ENCODE data around the gene JMY.

The JMY gene

GRCh38 chr5:79295029-79295428, 59.1 kb downstream of the JMY start:
- DNase-seq, result no peak

- no peak for DNase-seq
Measured at GRCh38 chr5:79297661-79298060, 61.7 kb downstream of the JMY start.

DNA sequence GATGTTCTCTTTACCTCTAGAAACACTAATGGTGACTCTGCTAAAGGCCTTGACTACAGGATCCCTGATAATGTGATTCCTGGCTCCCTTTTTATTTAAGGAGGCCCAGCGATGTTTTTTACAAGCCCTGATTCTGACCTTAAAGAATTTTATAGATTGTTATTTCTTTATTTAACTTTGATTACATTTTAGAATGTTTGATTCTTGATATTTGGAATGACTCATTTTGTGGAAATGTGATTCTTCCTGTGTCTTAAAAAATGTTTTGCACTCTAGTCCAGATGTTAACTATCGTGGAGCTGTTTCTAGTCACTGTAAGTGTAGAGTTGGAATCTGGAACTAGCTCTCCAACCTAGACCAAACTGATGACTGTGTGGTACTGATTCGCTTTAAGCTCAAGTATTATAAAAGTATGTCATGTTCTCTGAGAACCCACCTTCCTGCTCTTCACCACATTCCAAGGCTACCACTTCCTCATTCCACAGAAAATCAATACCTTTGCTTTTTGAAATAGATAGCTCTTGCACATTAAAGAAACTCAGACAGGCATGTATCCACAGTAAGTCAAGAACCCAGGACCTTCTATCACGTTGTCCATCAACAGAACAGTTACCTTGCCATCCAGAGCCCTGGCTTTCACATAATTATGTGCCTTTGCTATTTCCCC, 65.2 kb downstream of the JMY start:
- no peak for DNase-seq

GRCh38 chr5:79302454-79302853, 66.5 kb downstream of the JMY start:
- DNase-seq, result no peak

DNA sequence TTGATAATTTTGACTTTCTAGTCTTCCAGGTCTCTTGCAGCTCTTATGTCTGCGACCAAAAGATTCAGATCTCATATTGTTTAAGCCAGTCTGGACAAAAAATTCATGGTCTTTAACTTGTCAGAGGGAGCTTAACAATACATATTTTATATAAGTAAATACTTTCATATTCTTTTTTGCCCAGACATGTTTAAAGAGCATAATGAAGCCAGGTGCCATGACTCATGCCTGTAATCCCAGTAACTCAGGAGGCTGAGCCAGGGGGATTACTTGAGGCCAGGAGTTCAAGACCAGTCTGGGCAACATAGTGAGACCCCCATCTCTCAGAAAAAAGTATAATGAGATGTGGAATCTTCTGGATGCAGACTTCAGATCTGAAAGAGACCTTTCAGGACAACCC, 69.8 kb downstream of the JMY start:
- DNase-seq, result no peak

DNA sequence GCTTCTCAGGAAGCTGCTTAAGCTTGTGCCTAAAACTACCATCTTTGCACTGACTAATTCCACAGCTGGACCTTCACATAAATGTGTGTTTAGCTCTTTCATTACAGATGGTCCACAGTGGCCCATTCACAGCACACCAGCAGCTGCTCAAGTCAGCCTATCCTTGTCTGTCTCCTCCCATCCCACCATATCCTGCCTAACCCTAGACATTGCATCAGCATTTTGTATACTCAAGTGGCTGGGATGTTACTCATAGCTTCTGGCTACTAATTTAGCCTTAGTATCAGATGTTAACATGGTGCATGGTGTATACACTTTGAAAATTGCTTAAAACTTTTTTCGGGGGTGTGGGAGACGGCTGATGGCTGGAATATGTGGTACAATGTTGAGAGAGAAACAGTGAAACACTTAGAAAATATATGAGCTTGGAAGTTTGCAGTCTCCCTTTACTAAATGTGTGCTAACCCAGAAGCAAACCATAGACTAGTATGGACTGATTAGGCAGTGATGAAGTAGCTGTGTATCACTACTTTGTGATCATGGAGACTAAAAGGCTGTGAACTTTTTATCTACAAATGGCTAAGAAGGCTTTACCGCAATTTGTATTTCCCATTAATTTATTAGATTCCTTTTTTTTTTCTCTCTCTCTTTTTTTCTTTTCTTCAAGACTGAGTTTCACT, 83.1 kb downstream of the JMY start:
- no peak for DNase-seq

DNA sequence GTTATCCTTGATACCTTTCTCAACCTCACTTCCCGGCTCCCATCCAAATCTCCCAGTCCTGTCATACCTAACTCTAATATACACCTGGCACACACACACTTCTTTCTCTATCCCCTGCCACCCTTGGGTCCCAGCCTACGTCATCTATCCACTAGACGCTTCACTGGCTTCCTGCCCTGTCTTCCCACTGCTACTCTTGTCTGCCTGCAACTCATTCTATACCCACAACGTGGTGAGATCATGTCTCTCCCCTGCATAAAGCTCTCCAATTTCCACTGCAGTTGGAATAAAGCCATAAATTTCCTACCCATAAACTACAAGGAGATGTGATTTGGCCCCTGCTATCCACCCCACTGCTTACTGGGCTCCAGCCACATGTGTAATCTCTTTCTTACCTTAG, 93.5 kb downstream of the JMY start:
- DNase-seq, result no peak

- no peak for DNase-seq
Measured at GRCh38 chr5:79330071-79330470, 94.1 kb downstream of the JMY start.

GRCh38 chr5:79333852-79334557, 98.1 kb downstream of the JMY start:
- DNase-seq, result no peak

GRCh38 chr5:79346420-79346824, 110.5 kb downstream of the JMY start:
- no peak for DNase-seq

DNA sequence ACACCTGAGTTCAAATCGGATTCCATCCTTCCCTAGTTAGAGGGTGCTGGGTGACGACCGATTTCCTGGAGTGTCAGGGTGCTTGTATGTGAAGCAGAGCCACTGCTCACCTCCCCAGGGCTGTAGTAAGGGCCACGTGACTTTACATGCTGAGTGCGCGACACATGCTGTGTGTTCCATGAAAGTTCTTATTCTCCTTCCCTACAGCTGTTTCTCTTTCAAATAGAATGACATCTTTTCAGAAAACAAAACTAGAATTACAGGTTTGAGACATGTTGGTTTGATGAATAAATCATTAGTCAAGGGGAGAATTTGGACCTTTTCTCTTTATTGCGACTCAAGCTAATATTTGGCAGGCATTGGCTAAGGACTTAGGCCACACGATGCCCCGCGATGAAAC, 113.1 kb downstream of the JMY start:
- no peak for DNase-seq

GRCh38 chr5:79349881-79350280, 114.0 kb downstream of the JMY start:
- no peak for DNase-seq

- DNase-seq, result peak; percentile 1
Measured at GRCh38 chr5:79357398-79357797, 121.5 kb downstream of the JMY start.

Measured in NCI-H446 treated with DMSO at 0.1 percent for 48 hours (cell line).